GM12878 (cell line): Measurements from ENCODE around the gene DIP2C.

Experiments
- HDAC6 ChIP-seq: fragments of 200-600 bp; sonication (generic); IDR thresholded peaks from one replicate; pipeline ENCODE4 v1.8.0; 2017; ENCODE audit warnings: antibody characterized with exemption; ENCODE audit not compliant: unreplicated experiment
- POLR2A ChIP-seq: IDR thresholded peaks from 2 replicates; pipeline ENCODE4 v1.6.1; 2011; ENCODE audit warnings: low read depth, mild to moderate bottlenecking, low read length

DNA sequence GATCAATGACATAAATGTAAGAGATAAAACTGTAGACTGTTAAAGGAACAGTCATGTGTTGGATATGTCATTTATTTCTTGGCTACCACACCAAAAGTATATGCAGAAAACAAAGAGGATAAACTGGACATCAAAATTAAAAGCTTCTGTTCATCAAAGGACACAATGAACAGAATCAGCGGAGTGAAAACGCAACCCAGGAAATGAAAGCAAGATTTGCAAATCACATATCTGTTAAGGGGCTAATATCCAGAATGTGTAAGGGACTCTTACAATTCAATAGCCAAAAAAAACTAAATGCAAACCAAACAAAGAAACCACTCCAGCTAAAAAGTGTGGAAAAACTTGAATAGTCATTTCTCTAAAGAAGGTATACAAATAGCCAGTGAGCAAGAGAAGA, 390.0 kb downstream of the DIP2C start:
- TF ChIP-seq POLR2A (no peak), HDAC6 (no peak)
